Ascending aorta (tissue), 2 donors: ENCODE results near the gene SSBP2. TPM values are rescaled to one million over a fixed set of nuclear protein-coding genes. Genes with fewer than 3 reads are reported as not detected.

ENCODE experiments used
- DNase-seq, 2 donors: peaks; one replicate each; pipeline ENCODE4 v3.0.0-alpha.2; 2019; ENCODE audit warnings: low spot score in 2 of 2
- H3K27ac ChIP-seq, 2 donors: fragments of 200-600 bp; sonication (generic); one replicate each; pipeline ENCODE4 v1.5.1; 2016 to 2017; ENCODE audit warnings: mild to moderate bottlenecking in 1 of 2
- H3K27me3 ChIP-seq: fragments of 200-600 bp; sonication (generic); one replicate; pipeline ENCODE4 v1.5.1; 2017
- H3K36me3 ChIP-seq, 2 donors: fragments of 200-600 bp; sonication (generic); one replicate each; pipeline ENCODE4 v1.5.1; 2016
- H3K4me1 ChIP-seq, 2 donors: fragments of 200-600 bp; sonication (generic); one replicate each; pipeline ENCODE4 v1.5.1; 2016 to 2017; ENCODE audit warnings: mild to moderate bottlenecking in 1 of 2
- H3K4me3 ChIP-seq, 2 donors: fragments of 200-600 bp; sonication (generic); one replicate each; pipeline ENCODE4 v1.5.1; 2016 to 2017; ENCODE audit warnings: mild to moderate bottlenecking in 1 of 2
- H3K9me3 ChIP-seq, 2 donors: fragments of 200-600 bp; sonication (generic); one replicate each; pipeline ENCODE4 v1.5.1; 2016
- intact Hi-C: fragments of 100-400 bp; cut with DNase I; formaldehyde crosslinking; loops from one replicate; pipeline ENCODE4 v1.15.1; 2023
- total RNA-seq: library from RNA; depleted of rRNA; stranded (reverse); fragments of >200 nt; gene quantifications from one replicate; pipeline ENCODE4 v1.1.0, GENCODE V29; 2016
- TF ChIP-seq, protein P1 (sequence below), 3 experiments: fragments of 200-600 bp in 2 of 3; fragments of 450-650 bp in 1 of 3; sonication (generic) in 2 of 3; IDR thresholded peaks; one replicate each; pipeline ENCODE4 v1.5.1; 2016 to 2019; ENCODE audit warnings: antibody characterized with exemption in 3 of 3, mild to moderate bottlenecking in 1 of 3, moderate library complexity in 1 of 3

SSBP2 gene
- total RNA-seq, 1 donor from 2014 or later, result 22.4 TPM

DNA sequence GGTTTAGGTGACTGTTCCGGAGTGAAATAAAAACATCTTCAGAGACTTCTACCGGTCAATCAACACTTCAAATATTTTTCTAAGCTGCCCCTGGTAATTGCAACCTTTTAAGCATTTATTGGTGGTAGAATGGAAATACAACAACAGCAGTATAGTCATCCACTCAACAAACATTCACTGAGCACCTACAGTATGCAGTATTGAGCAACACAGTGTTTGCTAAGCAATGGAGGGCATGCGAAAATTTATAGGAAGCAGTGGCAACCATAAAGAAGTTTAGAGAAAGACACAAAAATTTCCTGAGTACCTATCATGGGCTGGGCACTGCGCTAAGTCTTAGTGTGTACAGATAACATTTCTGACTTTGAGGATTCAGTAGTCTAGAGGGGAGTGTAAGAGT, 12.0 kb upstream of the SSBP2 start:
- Histone ChIP-seq H3K4me1 (no peaks in the 10 kb centered on the region), H3K9me3 (no peaks in the 10 kb centered on the region), H3K36me3 (no peaks in the 10 kb centered on the region), H3K27me3 (no peaks in the 10 kb centered on the region), H3K4me3 (no peak overlapping the region), H3K27ac (no peak overlapping the region)
- intact Hi-C loops, result no loop called here
- TF ChIP-seq, protein P1, sequence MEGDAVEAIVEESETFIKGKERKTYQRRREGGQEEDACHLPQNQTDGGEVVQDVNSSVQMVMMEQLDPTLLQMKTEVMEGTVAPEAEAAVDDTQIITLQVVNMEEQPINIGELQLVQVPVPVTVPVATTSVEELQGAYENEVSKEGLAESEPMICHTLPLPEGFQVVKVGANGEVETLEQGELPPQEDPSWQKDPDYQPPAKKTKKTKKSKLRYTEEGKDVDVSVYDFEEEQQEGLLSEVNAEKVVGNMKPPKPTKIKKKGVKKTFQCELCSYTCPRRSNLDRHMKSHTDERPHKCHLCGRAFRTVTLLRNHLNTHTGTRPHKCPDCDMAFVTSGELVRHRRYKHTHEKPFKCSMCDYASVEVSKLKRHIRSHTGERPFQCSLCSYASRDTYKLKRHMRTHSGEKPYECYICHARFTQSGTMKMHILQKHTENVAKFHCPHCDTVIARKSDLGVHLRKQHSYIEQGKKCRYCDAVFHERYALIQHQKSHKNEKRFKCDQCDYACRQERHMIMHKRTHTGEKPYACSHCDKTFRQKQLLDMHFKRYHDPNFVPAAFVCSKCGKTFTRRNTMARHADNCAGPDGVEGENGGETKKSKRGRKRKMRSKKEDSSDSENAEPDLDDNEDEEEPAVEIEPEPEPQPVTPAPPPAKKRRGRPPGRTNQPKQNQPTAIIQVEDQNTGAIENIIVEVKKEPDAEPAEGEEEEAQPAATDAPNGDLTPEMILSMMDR (IDR thresholded peaks at IDR 0.05), result no peak
- DNase-seq, result no peak

DNA sequence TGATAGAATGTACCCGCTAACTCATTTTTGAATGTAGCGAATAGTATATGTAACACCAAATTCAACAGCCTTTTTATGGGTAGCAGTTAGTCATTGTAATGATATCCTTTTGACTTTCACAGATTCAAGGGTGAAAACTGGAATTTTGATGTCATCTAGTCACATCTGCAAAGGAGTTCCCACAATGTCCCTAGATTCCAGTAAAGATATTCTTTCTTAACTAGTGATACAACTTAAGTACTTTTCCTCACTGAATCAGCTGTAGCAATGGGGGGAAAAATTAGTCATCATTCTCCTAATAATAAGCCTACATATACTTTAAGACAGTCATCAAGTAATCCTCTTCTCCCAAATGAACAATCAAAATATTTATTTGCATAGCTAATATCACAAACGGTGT, 11.5 kb upstream of the SSBP2 start:
- Histone ChIP-seq H3K9me3 (no peaks in the 10 kb centered on the region), H3K27me3 (no peaks in the 10 kb centered on the region), H3K27ac (no peak overlapping the region), H3K36me3 (no peaks in the 10 kb centered on the region), H3K4me1 (no peaks in the 10 kb centered on the region), H3K4me3 (no peak overlapping the region)
- TF ChIP-seq, protein P1 (IDR thresholded peaks at IDR 0.05), result no peak
- DNase-seq, result no peak
- intact Hi-C loops, result no loop called here

DNA sequence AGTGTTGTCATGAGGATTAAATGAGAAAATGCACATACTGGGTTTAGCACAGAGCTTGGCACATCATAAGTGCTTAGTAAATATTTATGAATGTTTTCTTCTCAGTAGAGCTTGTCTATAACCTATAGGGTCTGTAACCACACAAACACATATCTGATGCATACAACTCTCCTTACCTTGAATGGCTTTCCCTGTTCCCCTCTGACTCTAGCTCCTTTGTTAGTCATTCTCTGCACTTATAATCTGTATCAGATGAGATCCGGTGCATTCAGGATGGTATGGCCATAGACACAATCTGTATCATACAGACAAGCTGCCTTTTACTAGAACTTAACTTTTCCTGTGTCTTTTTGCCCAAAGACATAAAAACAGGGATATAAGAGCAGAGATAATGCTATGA, 11.1 kb upstream of the SSBP2 start:
- H3K36me3 ChIP-seq, result no peaks in the 10 kb centered on the region
- intact Hi-C loops, result no loop called here
- no peak overlapping the region for H3K4me3 ChIP-seq
- TF ChIP-seq, protein P1 (IDR thresholded peaks at IDR 0.05), result no peak
- H3K9me3 ChIP-seq, result no peaks in the 10 kb centered on the region
- no peaks in the 10 kb centered on the region for H3K4me1 ChIP-seq
- H3K27ac ChIP-seq, result no peak overlapping the region
- DNase-seq, result no peak
- no peaks in the 10 kb centered on the region for H3K27me3 ChIP-seq

DNA sequence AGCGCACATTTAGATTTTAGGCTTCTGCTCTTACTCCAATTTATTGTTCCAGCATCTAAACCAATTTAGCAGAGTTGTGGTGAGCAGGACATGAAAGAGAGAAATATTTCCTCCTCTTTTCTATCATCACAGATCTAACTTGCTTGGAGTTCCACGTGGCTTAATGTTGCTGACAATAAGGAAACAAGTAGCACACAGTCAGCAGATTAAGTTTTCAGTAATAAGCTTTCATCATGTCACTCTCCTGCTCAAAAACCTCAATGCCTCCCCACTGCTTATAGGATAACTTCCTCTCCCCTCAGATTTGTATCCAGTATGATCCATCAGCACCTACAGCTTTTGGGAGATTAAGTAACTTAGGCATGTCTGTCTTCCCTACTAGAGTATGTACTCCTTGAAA, 10.4 kb upstream of the SSBP2 start:
- Histone ChIP-seq H3K4me1 (peaks cover under 1 to 4% of the 10 kb centered on the region in 2 donors), H3K36me3 (no peaks in the 10 kb centered on the region), H3K9me3 (no peaks in the 10 kb centered on the region), H3K27ac (no peak overlapping the region), H3K4me3 (no peak overlapping the region), H3K27me3 (no peaks in the 10 kb centered on the region)
- intact Hi-C loops, result no loop called here
- no peak for DNase-seq
- TF ChIP-seq, protein P1 (IDR thresholded peaks at IDR 0.05), result no peak

DNA sequence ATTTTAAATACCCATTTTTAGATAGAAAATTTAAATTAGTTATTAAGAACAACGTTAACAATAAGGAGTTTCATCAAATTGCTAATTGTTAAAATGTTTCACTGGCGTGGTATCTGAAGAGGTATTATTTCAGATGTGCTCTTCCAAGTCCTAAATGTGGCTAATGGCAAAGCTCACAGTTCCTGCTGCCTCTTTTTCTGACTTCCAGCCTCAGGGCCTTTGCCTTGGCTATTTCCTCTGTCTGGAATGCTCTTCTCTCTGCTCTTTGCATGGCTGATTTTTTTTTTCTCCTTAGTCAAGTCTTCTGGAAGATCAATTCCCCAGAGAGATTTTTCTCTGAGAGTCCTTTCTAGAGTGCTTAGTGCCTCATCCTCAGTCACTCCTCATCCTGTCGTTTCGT, 9.6 kb upstream of the SSBP2 start:
- no peak overlapping the region for H3K27ac ChIP-seq
- no peak overlapping the region for H3K4me3 ChIP-seq
- H3K9me3 ChIP-seq, result no peaks in the 10 kb centered on the region
- no peaks in the 10 kb centered on the region for H3K27me3 ChIP-seq
- no peaks in the 10 kb centered on the region for H3K36me3 ChIP-seq
- intact Hi-C loops, result no loop called here
- peaks cover 8 to 11% of the 10 kb centered on the region in 2 donors for H3K4me1 ChIP-seq
- TF ChIP-seq, protein P1 (IDR thresholded peaks at IDR 0.05), result no peak
- DNase-seq, result no peak

DNA sequence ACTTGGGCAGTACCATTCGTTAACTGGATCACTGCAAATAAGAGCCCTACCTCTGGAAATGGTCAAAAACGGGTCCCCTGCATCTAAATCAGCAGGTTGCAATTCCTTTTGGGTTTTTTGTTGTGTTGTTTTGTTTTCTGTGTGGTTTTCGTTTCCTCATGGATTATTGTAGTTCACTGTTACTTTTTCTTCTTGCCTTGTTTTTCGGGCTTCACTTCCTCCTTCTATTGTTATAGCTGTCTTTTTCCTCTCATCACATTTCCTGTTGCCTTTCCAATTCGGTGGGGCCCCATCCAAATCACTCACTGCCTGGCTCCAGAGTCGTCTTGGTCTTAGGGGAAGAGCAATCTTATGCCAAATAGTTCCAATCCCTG, 8.7 kb upstream of the SSBP2 start:
- DNase-seq, result no peak
- no peaks in the 10 kb centered on the region for H3K9me3 ChIP-seq
- H3K4me3 ChIP-seq, result no peak overlapping the region
- peaks cover 10 to 18% of the 10 kb centered on the region in 2 donors for H3K4me1 ChIP-seq
- H3K27me3 ChIP-seq, result no peaks in the 10 kb centered on the region
- H3K27ac ChIP-seq, result no peak overlapping the region
- TF ChIP-seq, protein P1 (IDR thresholded peaks at IDR 0.05), result no peak
- no peaks in the 10 kb centered on the region for H3K36me3 ChIP-seq
- intact Hi-C loops, result loop anchor here (10.0 kb wide), 1 partner anchor 1715 kb away; the partner anchor contains the start of gene VCAN
